Measurements from ENCODE around the gene B4GALNT1.
"Not testable (repeated sequence)": the region's sequence is repeated elsewhere in the genome, so short reads cannot be mapped to it uniquely, and the experiment has no call there.

Gene B4GALNT1

GRCh38 chr12:57632958-57633840 is at the start of gene B4GALNT1:
Gene B4GALNT1, minus strand, starts transcription at chr12:57633201. Its CDS starts 1,069 bp downstream, at chr12:57632132.
- no peak for DNase-seq

DNA sequence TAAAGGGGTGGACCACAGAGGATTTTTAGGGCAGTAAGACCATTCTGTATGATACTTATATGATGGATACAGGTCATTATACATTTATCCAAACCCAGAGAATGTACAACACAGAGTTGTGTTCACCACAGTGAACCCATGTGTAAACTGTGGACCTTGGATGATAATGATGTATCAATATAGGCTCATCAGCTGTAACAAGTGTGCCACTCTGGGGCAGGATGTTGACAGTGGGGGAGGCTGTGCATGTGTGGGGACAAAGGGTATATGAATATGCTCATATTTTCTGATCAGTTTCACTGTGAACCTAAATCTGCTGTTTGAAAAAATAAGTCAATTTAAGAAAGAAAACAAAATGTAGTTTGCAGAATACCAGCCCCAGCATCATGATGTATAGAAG is 46.7 kb upstream of the B4GALNT1 start:
- no peak for DNase-seq

GRCh38 chr12:57677947-57678346 is 44.9 kb upstream of the B4GALNT1 start:
- DNase-seq: not testable (repeated sequence)

DNA sequence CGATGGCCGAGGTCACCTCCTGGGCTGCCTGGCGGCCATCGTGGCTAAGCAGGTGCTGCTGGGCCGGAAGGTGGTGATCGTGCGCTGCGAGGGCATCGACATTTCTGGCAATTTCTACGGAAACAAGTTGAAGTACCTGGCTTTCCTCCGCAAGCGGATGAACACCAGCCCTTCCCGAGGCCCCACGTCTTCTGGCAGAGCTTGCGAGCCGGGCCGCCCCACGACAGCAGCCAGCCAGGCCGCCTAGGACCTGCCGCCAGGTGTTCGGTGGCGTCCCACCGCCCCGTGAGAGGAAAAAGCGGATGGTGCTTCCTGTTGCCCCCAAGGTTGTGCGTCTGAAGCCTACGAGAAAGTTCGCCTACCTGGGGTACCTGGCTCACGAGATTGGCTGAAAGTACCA is 41.7 kb upstream of the B4GALNT1 start:
- DNase-seq: no peak

DNA sequence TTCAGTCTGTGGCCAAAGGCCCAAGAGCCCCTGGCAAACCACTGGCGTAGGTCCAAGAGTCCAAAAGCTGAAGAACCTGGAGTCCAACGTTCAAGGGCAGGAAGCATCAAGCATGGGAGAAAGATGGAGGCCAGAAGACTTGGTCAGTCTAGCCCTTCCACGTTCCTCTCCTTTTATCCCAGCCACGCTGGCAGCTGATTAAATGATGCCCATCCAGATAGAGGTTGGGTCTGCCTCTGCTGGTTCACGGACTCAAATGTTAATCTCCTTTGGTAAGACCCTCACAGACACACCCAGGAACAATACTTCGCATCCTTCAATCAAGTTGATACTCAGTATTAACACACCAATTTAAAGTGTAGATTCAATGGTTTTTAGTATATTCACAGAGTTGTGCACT is 39.8 kb upstream of the B4GALNT1 start:
- DNase-seq: no peak

DNA sequence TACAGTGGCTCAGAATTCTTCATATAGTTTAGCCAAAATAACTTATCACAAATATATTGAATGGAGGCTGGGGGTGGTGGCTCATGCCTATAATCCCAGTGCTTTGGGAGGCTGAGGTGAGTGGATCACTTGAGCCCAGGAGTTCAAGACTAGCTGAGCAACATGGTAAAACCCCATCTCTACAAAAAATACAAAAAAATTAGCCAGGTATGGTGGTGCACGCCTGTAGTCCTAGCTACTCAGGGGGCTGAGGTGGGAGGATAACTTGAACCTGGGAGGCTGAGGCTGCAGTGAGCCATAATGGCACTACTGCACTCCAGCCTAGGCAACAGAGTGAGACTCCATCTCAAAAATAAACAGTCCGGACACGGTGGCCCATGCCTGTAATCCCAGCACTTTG is 38.8 kb upstream of the B4GALNT1 start:
- DNase-seq: not testable (repeated sequence)

- DNase-seq: not testable (repeated sequence)
These were observed 36.7 kb upstream of the B4GALNT1 start for GRCh38 chr12:57669691-57670090.

DNA sequence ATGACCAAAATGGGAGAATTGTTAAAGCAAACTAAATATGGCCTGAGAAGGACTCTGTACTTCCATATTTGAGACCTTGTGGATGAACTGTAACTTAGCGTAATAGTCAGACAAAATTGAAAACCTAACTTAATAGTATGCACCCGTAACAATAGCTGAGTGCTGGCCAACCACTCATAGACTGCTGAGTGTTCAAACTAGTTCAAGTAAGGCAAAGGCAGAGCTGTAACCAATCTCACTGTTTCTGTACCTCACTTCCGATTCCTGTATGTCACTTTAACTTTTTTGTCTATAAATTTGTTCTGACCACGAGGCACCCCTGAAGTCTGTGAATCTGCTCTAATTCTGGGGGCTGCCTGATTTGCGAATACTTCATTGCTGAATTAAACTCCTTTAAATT is 33.9 kb upstream of the B4GALNT1 start:
- DNase-seq: no peak

DNA sequence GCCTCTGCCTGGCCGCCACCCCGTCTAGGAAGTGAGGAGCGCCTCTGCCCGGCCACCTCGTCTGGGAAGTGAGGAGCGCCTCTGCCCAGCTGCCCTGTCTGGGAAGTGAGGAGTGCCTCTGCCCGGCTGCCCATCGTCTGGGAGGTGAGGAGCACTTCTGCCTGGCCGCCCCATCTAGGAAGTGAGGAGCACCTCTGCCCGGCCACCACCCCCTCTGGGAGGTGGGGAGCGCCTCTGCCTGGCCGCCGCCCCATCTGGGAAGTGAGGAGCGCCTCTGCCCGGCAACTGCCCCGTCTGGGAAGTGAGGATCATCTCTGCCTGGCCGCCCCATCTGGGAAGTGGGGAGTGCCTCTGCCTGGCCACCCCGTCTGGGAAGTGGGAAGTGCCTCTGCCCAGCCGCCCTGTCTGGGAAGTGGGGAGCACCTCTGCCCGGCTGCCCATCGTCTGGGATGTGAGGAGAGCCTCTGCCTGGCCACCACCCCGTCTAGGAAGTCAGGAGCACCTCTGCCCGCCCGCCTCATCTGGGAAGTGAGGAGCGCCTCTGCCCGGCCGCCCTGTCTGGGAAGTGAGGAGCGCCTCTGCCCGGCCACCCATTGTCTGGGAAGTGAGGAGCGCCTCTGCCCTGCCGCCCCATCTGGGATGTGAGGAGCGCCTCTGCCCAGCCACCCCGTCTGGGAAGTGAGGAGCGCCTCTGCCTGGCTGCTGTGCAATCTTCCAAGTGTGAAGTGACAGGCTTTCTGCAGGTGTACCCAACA is 32.2 kb upstream of the B4GALNT1 start:
- DNase-seq: not testable (repeated sequence)

GRCh38 chr12:57661376-57661775 is 28.4 kb upstream of the B4GALNT1 start:
- DNase-seq: no peak

DNA sequence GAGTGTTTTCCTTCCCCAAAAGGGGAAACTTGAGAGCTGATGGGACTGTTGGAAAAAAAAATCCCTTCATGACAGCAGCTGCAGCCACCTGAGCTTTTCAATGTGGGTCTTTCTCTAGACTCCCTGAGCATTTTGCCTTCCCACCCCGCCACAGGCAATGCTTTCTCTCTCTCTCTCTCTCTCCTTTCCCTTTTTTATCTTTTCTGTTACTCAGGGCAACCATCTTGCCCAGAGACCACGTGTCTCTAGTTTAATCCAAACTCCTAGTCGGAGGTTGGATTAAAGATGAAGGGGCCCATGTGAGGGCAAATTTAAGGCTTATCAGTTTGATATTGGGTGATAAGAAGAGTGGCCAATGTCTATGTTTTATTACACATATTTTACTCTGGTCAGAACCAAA is 25.9 kb upstream of the B4GALNT1 start:
- no peak for DNase-seq

DNA sequence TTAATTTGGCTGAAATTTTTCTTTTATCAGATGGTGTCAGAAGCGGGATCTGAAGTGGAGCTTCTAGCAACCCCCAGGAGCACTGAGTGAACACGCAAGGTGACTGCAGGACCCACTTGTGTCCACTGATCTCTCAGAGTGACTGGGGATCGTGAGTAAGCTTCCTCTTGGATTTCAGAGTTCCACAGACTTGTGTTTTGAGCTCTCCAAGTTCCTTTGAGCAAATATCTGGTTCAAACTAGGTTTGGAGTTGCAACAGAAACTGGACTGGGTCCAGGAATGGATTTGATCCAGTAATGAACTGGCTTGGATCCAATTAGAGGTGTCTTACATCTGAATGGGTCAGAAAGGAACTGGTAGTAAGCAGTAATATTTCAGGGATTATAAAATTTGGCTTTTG is 24.7 kb upstream of the B4GALNT1 start:
- no peak for DNase-seq

- DNase-seq: not testable (repeated sequence)
These were observed 23.4 kb upstream of the B4GALNT1 start for GRCh38 chr12:57656408-57656807.

DNA sequence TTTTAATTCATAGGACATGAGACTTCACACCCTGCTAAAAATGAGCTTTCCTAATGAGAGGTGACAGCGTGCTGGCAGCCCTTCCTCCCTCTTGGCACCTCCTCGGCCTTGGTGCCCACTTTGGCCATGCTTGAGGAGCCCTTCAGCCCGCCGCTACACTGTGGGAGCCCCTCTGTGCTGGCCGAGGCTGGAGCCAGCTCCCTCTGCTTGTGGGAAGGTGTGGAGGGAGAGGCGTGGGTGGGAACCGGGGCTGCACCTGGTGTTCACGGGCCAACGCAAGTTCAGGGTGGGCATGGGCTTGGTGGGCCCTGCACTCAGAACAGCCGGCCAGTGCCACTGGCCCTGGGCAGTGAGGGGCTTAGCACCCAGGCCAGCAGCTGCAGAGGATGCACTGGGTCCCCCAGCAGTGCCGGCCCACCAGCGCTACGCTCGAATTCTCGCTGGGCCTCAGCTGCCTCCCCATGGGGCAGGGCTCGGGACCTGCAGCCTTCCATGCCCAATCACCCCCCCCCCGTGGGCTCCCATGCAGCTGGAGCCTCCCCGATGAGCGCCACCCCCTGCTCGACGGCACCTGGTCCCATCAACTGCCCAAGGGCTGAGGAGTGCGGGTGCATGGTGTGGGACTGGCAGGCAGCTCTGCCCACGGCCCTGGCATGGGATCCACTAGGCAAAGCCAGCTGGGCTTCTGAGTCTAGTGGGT is 22.7 kb upstream of the B4GALNT1 start:
- no peak for DNase-seq

- DNase-seq: no peak
These were observed 21.0 kb upstream of the B4GALNT1 start for GRCh38 chr12:57654042-57654441.

DNA sequence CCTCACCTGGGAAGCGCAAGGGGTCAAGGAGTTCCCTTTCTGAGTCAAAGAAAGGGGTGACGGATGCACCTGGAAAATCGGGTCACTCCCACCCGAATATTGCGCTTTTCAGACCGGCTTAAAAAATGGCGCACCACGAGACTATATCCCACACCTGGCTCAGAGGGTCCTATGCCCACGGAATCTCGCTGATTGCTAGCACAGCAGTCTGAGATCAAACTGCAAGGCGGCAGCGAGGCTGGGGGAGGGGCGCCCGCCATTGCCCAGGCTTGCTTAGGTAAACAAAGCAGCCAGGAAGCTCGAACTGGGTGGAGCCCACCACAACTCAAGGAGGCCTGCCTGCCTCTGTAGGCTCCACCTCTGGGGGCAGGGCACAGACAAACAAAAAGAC is 13.7 kb upstream of the B4GALNT1 start:
- not testable (repeated sequence) for DNase-seq

- DNase-seq: not testable (repeated sequence)
These were observed 13.1 kb upstream of the B4GALNT1 start for GRCh38 chr12:57645990-57646658.

- no peak for DNase-seq
These were observed 8.9 kb upstream of the B4GALNT1 start for GRCh38 chr12:57641699-57642442.

- DNase-seq: no peak
These were observed 7.4 kb upstream of the B4GALNT1 start for GRCh38 chr12:57640175-57641042.

DNA sequence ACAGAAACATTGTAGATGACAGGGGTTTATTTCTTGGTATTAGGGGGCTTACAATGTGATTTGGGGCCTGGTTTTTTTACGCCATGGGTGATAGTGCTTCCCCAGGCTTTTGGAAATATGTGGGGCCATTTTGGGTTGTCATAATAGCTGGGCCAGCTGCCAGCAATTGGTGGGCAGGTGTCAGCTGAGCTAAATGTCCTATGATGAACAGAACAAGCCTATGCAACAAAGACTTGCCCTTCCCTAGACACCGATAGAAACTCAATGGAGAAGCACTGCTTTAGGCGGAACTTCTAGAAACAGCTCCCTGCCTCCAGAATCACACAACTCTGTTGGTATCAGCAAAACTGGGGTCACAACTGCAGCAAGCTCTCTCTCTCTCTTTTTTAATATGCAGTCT is 5.1 kb upstream of the B4GALNT1 start:
- DNase-seq: no peak

GRCh38 chr12:57637364-57637763 is 4.4 kb upstream of the B4GALNT1 start:
- DNase-seq: no peak
